Measurements from ENCODE around the gene ANKRD33.

Gene ANKRD33

GRCh38 chr12:51866762-51867161 lies 21.1 kb upstream of the ANKRD33 start:
- no peak overlapping the region for H3K4me3 ChIP-seq (ENCODE audit: low read depth, low read length)
- no peak for TF ChIP-seq CTCF (IDR thresholded peaks at IDR 0.05; ENCODE audit: borderline replicate concordance, insufficient read depth, low read depth, low read length)

GRCh38 chr12:51867371-51867770 lies 20.5 kb upstream of the ANKRD33 start:
- TF ChIP-seq CTCF (IDR thresholded peaks at IDR 0.05; ENCODE audit: borderline replicate concordance, insufficient read depth, low read depth, low read length) = no peak
- no peak overlapping the region for H3K4me3 ChIP-seq (ENCODE audit: low read depth, low read length)

GRCh38 chr12:51867796-51868428 lies 20.0 kb upstream of the ANKRD33 start:
- no peak for TF ChIP-seq CTCF (IDR thresholded peaks at IDR 0.05; ENCODE audit: borderline replicate concordance, insufficient read depth, low read depth, low read length)
- H3K4me3 ChIP-seq (ENCODE audit: low read depth, low read length) = no peak overlapping the region

GRCh38 chr12:51868821-51869495 lies 18.9 kb upstream of the ANKRD33 start:
- no peak overlapping the region for H3K4me3 ChIP-seq (ENCODE audit: low read depth, low read length)

GRCh38 chr12:51869496-51869865 lies 18.4 kb upstream of the ANKRD33 start:
- H3K4me3 ChIP-seq (ENCODE audit: low read depth, low read length) = no peak overlapping the region
- no peak for TF ChIP-seq CTCF (IDR thresholded peaks at IDR 0.05; ENCODE audit: borderline replicate concordance, insufficient read depth, low read depth, low read length)

More at GRCh38 chr12:51868821-51869495, 18.9 kb upstream of the ANKRD33 start:
- no peak for TF ChIP-seq CTCF (IDR thresholded peaks at IDR 0.05; ENCODE audit: borderline replicate concordance, insufficient read depth, low read depth, low read length)

- H3K4me3 ChIP-seq (ENCODE audit: low read depth, low read length) = no peak overlapping the region
- TF ChIP-seq CTCF (IDR thresholded peaks at IDR 0.05; ENCODE audit: borderline replicate concordance, insufficient read depth, low read depth, low read length) = no peak
Measured at GRCh38 chr12:51869931-51870330, 18.0 kb upstream of the ANKRD33 start.

GRCh38 chr12:51870504-51870903 lies 17.4 kb upstream of the ANKRD33 start:
- no peak for TF ChIP-seq CTCF (IDR thresholded peaks at IDR 0.05; ENCODE audit: borderline replicate concordance, insufficient read depth, low read depth, low read length)
- no peak overlapping the region for H3K4me3 ChIP-seq (ENCODE audit: low read depth, low read length)

All from GM12875 (cell line).